ENCODE results near the gene DNAJB4.

DNAJB4 gene

DNA sequence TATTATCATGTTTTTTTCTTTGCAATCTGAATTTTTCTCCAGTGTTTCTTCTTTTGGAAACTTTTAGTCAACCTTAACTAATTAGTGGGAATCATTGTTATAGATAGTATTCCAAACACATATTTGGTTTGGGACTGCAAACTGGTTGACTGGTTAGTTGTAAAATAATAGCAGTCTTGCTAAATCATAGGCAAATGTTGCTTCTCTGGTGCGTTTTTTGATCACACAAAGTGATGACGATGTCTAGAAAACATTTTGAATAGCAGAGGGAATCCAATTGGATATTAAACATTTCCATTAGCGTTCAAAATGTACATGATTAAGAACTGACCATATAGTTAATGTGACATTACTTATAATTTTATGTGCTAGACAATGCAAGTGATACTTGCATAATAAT, 4.5 kb downstream of the DNAJB4 start:
- H3K4me1 ChIP-seq (ENCODE audit: low read depth, poor library complexity, severe bottlenecking) = peaks cover 29% of the 10 kb centered on the region
- no peaks in the 10 kb centered on the region for H3K27me3 ChIP-seq (ENCODE audit: insufficient read depth, low read depth)
- no peak overlapping the region for H2AFZ ChIP-seq (ENCODE audit: low read depth)
- H3K79me2 ChIP-seq (ENCODE audit: insufficient read depth, low read depth) = peaks cover 29% of the 10 kb centered on the region; the same call in 1 of the 2 replicates
- H3K4me3 ChIP-seq (IDR thresholded peaks at IDR 0.05; ENCODE audit: insufficient read depth, low read depth, low read length) = no peak overlapping the region
- TF ChIP-seq, protein P1, sequence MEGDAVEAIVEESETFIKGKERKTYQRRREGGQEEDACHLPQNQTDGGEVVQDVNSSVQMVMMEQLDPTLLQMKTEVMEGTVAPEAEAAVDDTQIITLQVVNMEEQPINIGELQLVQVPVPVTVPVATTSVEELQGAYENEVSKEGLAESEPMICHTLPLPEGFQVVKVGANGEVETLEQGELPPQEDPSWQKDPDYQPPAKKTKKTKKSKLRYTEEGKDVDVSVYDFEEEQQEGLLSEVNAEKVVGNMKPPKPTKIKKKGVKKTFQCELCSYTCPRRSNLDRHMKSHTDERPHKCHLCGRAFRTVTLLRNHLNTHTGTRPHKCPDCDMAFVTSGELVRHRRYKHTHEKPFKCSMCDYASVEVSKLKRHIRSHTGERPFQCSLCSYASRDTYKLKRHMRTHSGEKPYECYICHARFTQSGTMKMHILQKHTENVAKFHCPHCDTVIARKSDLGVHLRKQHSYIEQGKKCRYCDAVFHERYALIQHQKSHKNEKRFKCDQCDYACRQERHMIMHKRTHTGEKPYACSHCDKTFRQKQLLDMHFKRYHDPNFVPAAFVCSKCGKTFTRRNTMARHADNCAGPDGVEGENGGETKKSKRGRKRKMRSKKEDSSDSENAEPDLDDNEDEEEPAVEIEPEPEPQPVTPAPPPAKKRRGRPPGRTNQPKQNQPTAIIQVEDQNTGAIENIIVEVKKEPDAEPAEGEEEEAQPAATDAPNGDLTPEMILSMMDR (conservative IDR thresholded peaks at IDR 0.05; ENCODE audit: low read depth, low read length) = no peak
- no peaks in the 10 kb centered on the region for H3K36me3 ChIP-seq (ENCODE audit: insufficient read depth)
- H4K20me1 ChIP-seq (ENCODE audit: insufficient read depth) = no peaks in the 10 kb centered on the region
- no peak overlapping the region for H3K4me2 ChIP-seq
- H3K9ac ChIP-seq = no peak overlapping the region
- H3K27ac ChIP-seq = no peak overlapping the region

DNA sequence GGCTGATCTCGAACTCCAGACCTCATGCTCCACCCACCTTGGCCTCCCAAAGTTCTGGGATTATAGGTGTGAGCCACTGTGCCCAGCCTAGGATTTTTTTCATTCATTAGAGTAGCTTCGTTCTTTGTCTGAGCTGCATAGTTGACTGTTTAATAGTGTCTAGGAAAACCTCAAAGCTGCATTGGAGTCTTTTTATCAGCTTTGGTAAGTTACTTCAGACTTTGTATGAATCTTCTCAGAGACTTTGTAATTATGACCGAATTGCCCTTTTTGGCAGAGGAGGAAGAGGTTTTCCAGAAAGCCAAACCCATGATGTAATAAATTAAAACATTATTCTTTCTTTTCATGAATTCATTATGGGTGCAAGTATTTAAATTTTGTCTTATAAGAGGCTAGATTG, 5.1 kb downstream of the DNAJB4 start:
- TF ChIP-seq, protein P1 (conservative IDR thresholded peaks at IDR 0.05; ENCODE audit: low read depth, low read length) = no peak
- Histone ChIP-seq H3K4me1 (ENCODE audit: low read depth, poor library complexity, severe bottlenecking) (peaks cover 29% of the 10 kb centered on the region), H3K4me3 (IDR thresholded peaks at IDR 0.05; ENCODE audit: insufficient read depth, low read depth, low read length) (no peak overlapping the region), H2AFZ (ENCODE audit: low read depth) (no peak overlapping the region), H3K4me2 (no peak overlapping the region), H3K79me2 (ENCODE audit: insufficient read depth, low read depth) (peaks cover 29% of the 10 kb centered on the region; the same call in 1 of the 2 replicates), H3K27me3 (ENCODE audit: insufficient read depth, low read depth) (no peaks in the 10 kb centered on the region), H4K20me1 (ENCODE audit: insufficient read depth) (no peaks in the 10 kb centered on the region), H3K36me3 (ENCODE audit: insufficient read depth) (no peaks in the 10 kb centered on the region), H3K9ac (no peak overlapping the region), H3K27ac (no peak overlapping the region)

DNA sequence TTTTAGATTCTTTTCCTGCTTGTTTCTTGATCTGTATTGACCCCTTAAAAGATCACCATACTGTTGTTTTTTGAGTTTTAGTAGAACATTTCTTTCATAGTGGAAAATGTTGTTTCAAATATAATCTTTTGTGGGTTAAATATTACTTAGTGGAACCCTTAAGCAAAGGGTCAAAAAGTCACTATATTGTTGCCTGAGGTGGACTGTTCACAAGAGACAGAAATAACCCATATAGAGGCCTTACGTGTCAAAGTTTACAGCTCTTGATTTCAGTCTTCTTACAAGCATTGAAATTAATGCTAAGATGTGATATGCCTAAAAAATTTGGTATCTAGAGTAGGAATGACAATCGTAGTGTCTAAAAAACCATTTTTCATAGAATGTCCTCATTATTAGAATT, 6.3 kb downstream of the DNAJB4 start:
- no peak overlapping the region for H3K4me2 ChIP-seq

DNA sequence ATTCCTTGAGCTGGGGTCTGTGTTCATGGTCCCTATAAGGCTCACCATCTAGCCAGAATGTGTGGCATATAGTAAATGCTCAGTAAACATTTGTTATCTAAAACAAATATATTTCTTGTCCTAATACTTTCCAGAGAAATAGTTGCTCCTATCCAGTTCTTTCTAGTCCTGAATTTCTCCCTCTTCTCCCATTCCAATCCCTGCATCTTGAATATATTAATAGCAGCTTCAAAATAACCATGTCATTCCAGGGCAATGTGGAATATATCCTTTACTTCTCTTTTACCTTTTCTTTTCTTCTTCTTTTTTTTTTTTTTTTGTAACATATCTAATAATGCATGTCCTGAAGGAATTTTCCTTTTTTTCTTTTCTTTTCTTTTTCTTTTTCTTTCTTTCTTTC, 10.4 kb downstream of the DNAJB4 start:
- no peak overlapping the region for H3K4me3 ChIP-seq (IDR thresholded peaks at IDR 0.05; ENCODE audit: insufficient read depth, low read depth, low read length)
- TF ChIP-seq, protein P1 (conservative IDR thresholded peaks at IDR 0.05; ENCODE audit: low read depth, low read length) = no peak

More for the DNA sequence above, 6.3 kb downstream of the DNAJB4 start:
- Histone ChIP-seq H2AFZ (ENCODE audit: low read depth) (no peak overlapping the region), H3K79me2 (ENCODE audit: insufficient read depth, low read depth) (peaks cover 20% of the 10 kb centered on the region; the same call in 1 of the 2 replicates), H3K27ac (no peak overlapping the region), H3K27me3 (ENCODE audit: insufficient read depth, low read depth) (no peaks in the 10 kb centered on the region), H3K9ac (no peak overlapping the region), H3K4me1 (ENCODE audit: low read depth, poor library complexity, severe bottlenecking) (peaks cover 29% of the 10 kb centered on the region), H3K4me3 (IDR thresholded peaks at IDR 0.05; ENCODE audit: insufficient read depth, low read depth, low read length) (no peak overlapping the region), H4K20me1 (ENCODE audit: insufficient read depth) (no peaks in the 10 kb centered on the region), H3K36me3 (ENCODE audit: insufficient read depth) (no peaks in the 10 kb centered on the region)
- TF ChIP-seq, protein P1 (conservative IDR thresholded peaks at IDR 0.05; ENCODE audit: low read depth, low read length) = no peak

More for the DNA sequence above, 10.4 kb downstream of the DNAJB4 start:
- Histone ChIP-seq H3K27ac (no peak overlapping the region), H3K27me3 (ENCODE audit: insufficient read depth, low read depth) (no peaks in the 10 kb centered on the region), H2AFZ (ENCODE audit: low read depth) (no peak overlapping the region), H3K9ac (no peak overlapping the region), H3K4me2 (no peak overlapping the region), H3K36me3 (ENCODE audit: insufficient read depth) (no peaks in the 10 kb centered on the region), H4K20me1 (ENCODE audit: insufficient read depth) (no peaks in the 10 kb centered on the region), H3K79me2 (ENCODE audit: insufficient read depth, low read depth) (0 out of 2 replicates have a peak, but pooled peaks cover 3% of the 10 kb centered on the region), H3K4me1 (ENCODE audit: low read depth, poor library complexity, severe bottlenecking) (no peaks in the 10 kb centered on the region)

All from KMS-11 (cell line).